ENCODE measurements around the gene APC2.
"Not testable (repeated sequence)": the region's sequence is repeated elsewhere in the genome, so short reads cannot be mapped to it uniquely, and the experiment has no call there.

APC2 gene

GRCh38 chr19:1430246-1430645 is 19.7 kb upstream of the APC2 start:
- DNase-seq (ENCODE audit: low read depth, low spot score) = no peak

- no peak for DNase-seq (ENCODE audit: low read depth, low spot score)
These were observed 18.0 kb upstream of the APC2 start for GRCh38 chr19:1431759-1432506.

GRCh38 chr19:1432507-1432887 is 17.4 kb upstream of the APC2 start:
- no peak for DNase-seq (ENCODE audit: low read depth, low spot score)

GRCh38 chr19:1433119-1434039 is 16.5 kb upstream of the APC2 start:
- DNase-seq (ENCODE audit: low read depth, low spot score) = no peak

GRCh38 chr19:1434040-1434366 is 15.9 kb upstream of the APC2 start:
- no peak for DNase-seq (ENCODE audit: low read depth, low spot score)

GRCh38 chr19:1434577-1435060 is 15.3 kb upstream of the APC2 start:
- no peak for DNase-seq (ENCODE audit: low read depth, low spot score)

- DNase-seq (ENCODE audit: low read depth, low spot score) = no peak
These were observed 14.4 kb upstream of the APC2 start for GRCh38 chr19:1435378-1435989.

- DNase-seq (ENCODE audit: low read depth, low spot score) = no peak
These were observed 12.3 kb upstream of the APC2 start for GRCh38 chr19:1437609-1438008.

GRCh38 chr19:1438035-1438932 is 11.6 kb upstream of the APC2 start, which contains the start of gene RPS15:
TSS of gene RPS15 (plus strand) at chr19:1438396. CDS start at chr19:1438426, 30 bp downstream.
- DNase-seq (ENCODE audit: low read depth, low spot score) = peak; percentile 91

GRCh38 chr19:1438933-1439354 is 11.0 kb upstream of the APC2 start:
- DNase-seq (ENCODE audit: low read depth, low spot score) = no peak

GRCh38 chr19:1439525-1440417 is 10.2 kb upstream of the APC2 start:
- not testable (repeated sequence) for DNase-seq (ENCODE audit: low read depth, low spot score)

GRCh38 chr19:1440418-1440801 is 9.5 kb upstream of the APC2 start:
- no peak for DNase-seq (ENCODE audit: low read depth, low spot score)

GRCh38 chr19:1441022-1441426 is 8.9 kb upstream of the APC2 start:
- DNase-seq (ENCODE audit: low read depth, low spot score) = no peak

- DNase-seq (ENCODE audit: low read depth, low spot score) = no peak
These were observed 8.1 kb upstream of the APC2 start for GRCh38 chr19:1441677-1442438.

- DNase-seq (ENCODE audit: low read depth, low spot score) = peak; percentile 50
These were observed 4.6 kb upstream of the APC2 start for GRCh38 chr19:1445185-1445931.

GRCh38 chr19:1445932-1446712 is 3.8 kb upstream of the APC2 start:
- no peak for DNase-seq (ENCODE audit: low read depth, low spot score)

- DNase-seq (ENCODE audit: low read depth, low spot score) = no peak
These were observed 3.0 kb upstream of the APC2 start for GRCh38 chr19:1446713-1447481.

Data from activated CD4-positive, CD25-positive, alpha-beta regulatory T cell treated with anti-CD3 and anti-CD28 coated beads, Interleukin-2, amount 50 U/mL, for 16 hours (primary cell).